IPS-20b (cell line): ENCODE data around the gene UVRAG.
"Not testable (repeated sequence)": the region's sequence is repeated elsewhere in the genome, so short reads cannot be mapped to it uniquely, and the experiment has no call there.

Source experiments
- H3K27ac ChIP-seq: one replicate; pipeline ENCODE4 v1.5.1; 2013; ENCODE audit warnings: low read length
- H3K27me3 ChIP-seq: 2 replicates; pipeline ENCODE4 v1.6.1; 2013; ENCODE audit warnings: mild to moderate bottlenecking, low read length, inconsistent platforms; ENCODE audit not compliant: insufficient read depth
- H3K36me3 ChIP-seq: 2 replicates; pipeline ENCODE4 v1.6.1; 2013; ENCODE audit warnings: low read depth, mild to moderate bottlenecking, inconsistent platforms, low read length, moderate library complexity; ENCODE audit not compliant: insufficient read depth
- H3K4me1 ChIP-seq: 2 replicates; pipeline ENCODE4 v1.6.1; 2013; ENCODE audit warnings: mild to moderate bottlenecking, control low read depth, inconsistent platforms, low read length, moderate library complexity; ENCODE audit not compliant: insufficient read depth
- H3K4me3 ChIP-seq: 2 replicates; pipeline ENCODE4 v1.5.1; 2013; ENCODE audit warnings: mild to moderate bottlenecking, low read length, inconsistent platforms
- H3K9ac ChIP-seq: 2 replicates; pipeline ENCODE4 v1.6.1; 2013; ENCODE audit warnings: low read depth, mild to moderate bottlenecking, inconsistent platforms, low read length, moderate library complexity
- H3K9me3 ChIP-seq: 2 replicates; pipeline ENCODE4 v1.6.1; 2013; ENCODE audit warnings: mild to moderate bottlenecking, low read depth, low read length, inconsistent platforms; ENCODE audit not compliant: insufficient read depth

The UVRAG gene

GRCh38 chr11:75873417-75874221 is 58.6 kb downstream of the UVRAG start:
- Histone ChIP-seq H3K9ac (no peak overlapping the region), H3K27ac (no peak overlapping the region), H3K4me1 (peaks cover 10% of the 10 kb centered on the region), H3K9me3 (no peaks in the 10 kb centered on the region), H3K36me3 (no peaks in the 10 kb centered on the region), H3K27me3 (no peaks in the 10 kb centered on the region), H3K4me3 (no peak overlapping the region)

GRCh38 chr11:75874684-75875341 is 59.8 kb downstream of the UVRAG start:
- Histone ChIP-seq H3K4me1 (peaks cover 10% of the 10 kb centered on the region), H3K27me3 (no peaks in the 10 kb centered on the region), H3K4me3 (no peak overlapping the region), H3K36me3 (no peaks in the 10 kb centered on the region), H3K9me3 (no peaks in the 10 kb centered on the region), H3K27ac (no peak overlapping the region), H3K9ac (no peak overlapping the region)

DNA sequence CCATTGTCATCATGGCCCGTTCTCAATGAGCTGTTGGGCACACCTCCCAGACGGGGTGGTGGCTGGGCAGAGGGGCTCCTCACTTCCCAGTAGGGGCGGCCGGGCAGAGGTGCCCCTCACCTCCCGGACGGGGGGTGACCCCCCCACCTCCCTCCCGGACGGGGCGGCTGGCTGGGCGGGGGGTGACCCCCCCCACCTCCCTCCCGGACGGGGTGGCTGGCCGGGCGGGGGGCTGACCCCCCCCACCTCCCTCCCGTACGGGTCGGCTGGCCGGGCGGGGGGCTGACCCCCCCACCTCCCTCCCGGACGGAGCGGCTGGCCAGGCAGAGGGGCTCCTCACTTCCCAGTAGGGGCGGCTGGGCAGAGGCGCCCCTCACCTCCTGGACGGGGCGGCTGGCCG is 62.3 kb downstream of the UVRAG start:
- H3K9ac ChIP-seq, H3K27me3 ChIP-seq, H3K27ac ChIP-seq, H3K9me3 ChIP-seq, H3K36me3 ChIP-seq, H3K4me3 ChIP-seq: not testable (repeated sequence)
- peaks cover 10% of the 10 kb centered on the region for H3K4me1 ChIP-seq

DNA sequence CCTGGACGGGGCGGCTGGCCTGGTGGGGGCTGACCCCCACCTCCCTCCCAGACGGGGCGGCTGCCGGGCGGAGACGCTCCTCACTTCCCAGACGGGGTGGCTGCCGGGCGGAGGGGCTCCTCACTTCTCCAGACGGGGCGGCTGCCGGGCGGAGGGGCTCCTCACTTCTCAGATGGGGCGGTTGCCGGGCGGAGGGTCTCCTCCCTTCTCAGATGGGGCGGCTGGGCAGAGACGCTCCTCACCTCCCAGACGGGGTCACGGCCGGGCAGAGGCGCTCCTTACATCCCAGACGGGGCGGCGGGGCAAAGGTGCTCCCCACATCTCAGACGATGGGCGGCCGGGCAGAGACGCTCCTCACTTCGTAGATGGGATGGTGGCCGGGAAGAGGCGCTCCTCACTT is 62.9 kb downstream of the UVRAG start:
- H3K36me3 ChIP-seq, H3K9ac ChIP-seq, H3K27ac ChIP-seq, H3K9me3 ChIP-seq, H3K27me3 ChIP-seq, H3K4me3 ChIP-seq: not testable (repeated sequence)
- peaks cover 10% of the 10 kb centered on the region for H3K4me1 ChIP-seq

- Histone ChIP-seq H3K9ac (no peak overlapping the region), H3K36me3 (no peaks in the 10 kb centered on the region), H3K27ac (no peak overlapping the region)
These were observed 63.9 kb downstream of the UVRAG start for GRCh38 chr11:75878933-75879332.

DNA sequence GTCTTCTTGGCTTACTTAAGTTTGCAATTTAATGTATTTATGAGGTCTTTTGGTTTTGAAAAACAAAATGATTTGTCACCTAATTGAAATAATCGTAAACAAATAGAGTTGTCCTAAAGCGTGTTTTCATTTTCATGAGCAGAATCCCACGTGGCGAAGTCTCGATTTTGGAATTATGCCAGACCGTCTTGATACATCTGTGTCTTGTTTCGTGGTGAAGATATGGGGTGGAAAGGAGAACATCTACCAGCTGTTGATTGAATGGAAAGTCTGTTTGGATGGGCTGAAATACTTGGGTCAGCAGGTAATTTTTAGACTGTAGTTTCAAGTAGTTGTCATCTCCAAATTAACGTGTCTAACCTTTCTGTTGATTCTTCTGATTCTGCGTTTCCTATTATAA is 64.7 kb downstream of the UVRAG start:
- H3K27ac ChIP-seq, result no peak overlapping the region
- no peaks in the 10 kb centered on the region for H3K27me3 ChIP-seq
- H3K9ac ChIP-seq, result no peak overlapping the region
- no peaks in the 10 kb centered on the region for H3K4me1 ChIP-seq
- no peaks in the 10 kb centered on the region for H3K36me3 ChIP-seq
- no peaks in the 10 kb centered on the region for H3K9me3 ChIP-seq
- no peak overlapping the region for H3K4me3 ChIP-seq

More at GRCh38 chr11:75878933-75879332, 63.9 kb downstream of the UVRAG start:
- Histone ChIP-seq H3K4me3 (no peak overlapping the region), H3K9me3 (no peaks in the 10 kb centered on the region), H3K4me1 (peaks cover under 1% of the 10 kb centered on the region; the same call in 1 of the 2 replicates), H3K27me3 (no peaks in the 10 kb centered on the region)

DNA sequence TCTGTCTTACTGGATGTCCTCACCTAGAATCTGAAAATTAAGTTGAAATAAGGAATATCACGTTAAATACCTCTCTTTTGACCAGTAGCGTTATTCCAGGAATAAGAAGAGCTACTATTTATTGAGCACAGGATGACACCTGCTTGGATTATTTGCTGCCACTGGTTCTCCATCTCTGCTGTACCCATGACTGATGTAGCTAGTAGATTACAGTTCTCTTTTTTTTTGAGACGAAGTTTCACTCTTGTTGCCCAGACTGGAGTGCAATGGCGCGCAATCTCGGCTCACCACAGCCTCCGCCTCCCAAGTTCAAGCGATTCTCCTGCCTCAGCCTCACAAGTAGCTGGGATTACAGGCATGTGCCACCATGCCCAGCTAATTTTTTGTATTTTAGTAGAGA is 65.3 kb downstream of the UVRAG start:
- H3K4me3 ChIP-seq, result not testable (repeated sequence)

GRCh38 chr11:75884321-75884720 is 69.3 kb downstream of the UVRAG start:
- H3K4me1 ChIP-seq, result no peaks in the 10 kb centered on the region
- H3K36me3 ChIP-seq, result no peaks in the 10 kb centered on the region
- H3K9me3 ChIP-seq, result no peaks in the 10 kb centered on the region
- H3K9ac ChIP-seq, result no peak overlapping the region
- H3K4me3 ChIP-seq, result no peak overlapping the region
- H3K27me3 ChIP-seq, result no peaks in the 10 kb centered on the region
- no peak overlapping the region for H3K27ac ChIP-seq

More for the DNA sequence above, 65.3 kb downstream of the UVRAG start:
- H3K9ac ChIP-seq, H3K4me1 ChIP-seq, H3K9me3 ChIP-seq, H3K27ac ChIP-seq, H3K27me3 ChIP-seq, H3K36me3 ChIP-seq: not testable (repeated sequence)

GRCh38 chr11:75888416-75888815 is 73.4 kb downstream of the UVRAG start:
- no peak overlapping the region for H3K27ac ChIP-seq
- no peaks in the 10 kb centered on the region for H3K9me3 ChIP-seq
- no peak overlapping the region for H3K9ac ChIP-seq
- peaks cover 4% of the 10 kb centered on the region; the same call in 1 of the 2 replicates for H3K36me3 ChIP-seq
- no peak overlapping the region for H3K4me3 ChIP-seq
- H3K4me1 ChIP-seq, result no peaks in the 10 kb centered on the region
- no peaks in the 10 kb centered on the region for H3K27me3 ChIP-seq

GRCh38 chr11:75891947-75892739 is 77.1 kb downstream of the UVRAG start:
- Histone ChIP-seq H3K27me3 (no peaks in the 10 kb centered on the region), H3K4me3 (no peak overlapping the region), H3K27ac (no peak overlapping the region), H3K36me3 (peaks cover 4% of the 10 kb centered on the region; the same call in 1 of the 2 replicates), H3K9ac (no peak overlapping the region), H3K9me3 (no peaks in the 10 kb centered on the region), H3K4me1 (no peaks in the 10 kb centered on the region)

GRCh38 chr11:75893251-75893650 is 78.2 kb downstream of the UVRAG start:
- peaks cover 4% of the 10 kb centered on the region; the same call in 1 of the 2 replicates for H3K36me3 ChIP-seq
- H3K4me3 ChIP-seq, result no peak overlapping the region
- no peak overlapping the region for H3K27ac ChIP-seq
- no peaks in the 10 kb centered on the region for H3K4me1 ChIP-seq
- no peak overlapping the region for H3K9ac ChIP-seq
- no peaks in the 10 kb centered on the region for H3K9me3 ChIP-seq
- H3K27me3 ChIP-seq, result no peaks in the 10 kb centered on the region
